Measurements from ENCODE around the gene HSD17B12.

The HSD17B12 gene

GRCh38 chr11:43874738-43875137 lies 194.2 kb downstream of the HSD17B12 start:
- DNase-seq: no peak

- no peak for DNase-seq
Measured at GRCh38 chr11:43879789-43880639, 199.5 kb downstream of the HSD17B12 start.

- peak; percentile 93 for DNase-seq
Measured at GRCh38 chr11:43880640-43881159, 200.2 kb downstream of the HSD17B12 start, which contains the start of gene ALKBH3. TSS of gene ALKBH3 (plus strand) at chr11:43880831. CDS start at chr11:43882653, 1,822 bp downstream.

GRCh38 chr11:43892851-43893250 lies 212.3 kb downstream of the HSD17B12 start:
- no peak for DNase-seq

- DNase-seq: no peak
Measured at GRCh38 chr11:43894546-43894945, 214.0 kb downstream of the HSD17B12 start.

- DNase-seq: no peak
Measured at GRCh38 chr11:43895601-43896000, 215.1 kb downstream of the HSD17B12 start.

GRCh38 chr11:43898574-43898973 lies 218.0 kb downstream of the HSD17B12 start:
- DNase-seq: no peak

- no peak for DNase-seq
Measured at GRCh38 chr11:43899094-43899493, 218.6 kb downstream of the HSD17B12 start.

GRCh38 chr11:43901551-43901950 lies 221.0 kb downstream of the HSD17B12 start:
- DNase-seq: no peak

- no peak for DNase-seq
Measured at GRCh38 chr11:43903078-43903477, 222.5 kb downstream of the HSD17B12 start.

- DNase-seq: no peak
Measured at GRCh38 chr11:43903969-43904368, 223.4 kb downstream of the HSD17B12 start.

GRCh38 chr11:43904742-43905535 lies 224.4 kb downstream of the HSD17B12 start:
- no peak for DNase-seq

- DNase-seq: no peak
Measured at GRCh38 chr11:43905813-43906241, 225.3 kb downstream of the HSD17B12 start.
